ENCODE data around the gene GRIK4.

DNA sequence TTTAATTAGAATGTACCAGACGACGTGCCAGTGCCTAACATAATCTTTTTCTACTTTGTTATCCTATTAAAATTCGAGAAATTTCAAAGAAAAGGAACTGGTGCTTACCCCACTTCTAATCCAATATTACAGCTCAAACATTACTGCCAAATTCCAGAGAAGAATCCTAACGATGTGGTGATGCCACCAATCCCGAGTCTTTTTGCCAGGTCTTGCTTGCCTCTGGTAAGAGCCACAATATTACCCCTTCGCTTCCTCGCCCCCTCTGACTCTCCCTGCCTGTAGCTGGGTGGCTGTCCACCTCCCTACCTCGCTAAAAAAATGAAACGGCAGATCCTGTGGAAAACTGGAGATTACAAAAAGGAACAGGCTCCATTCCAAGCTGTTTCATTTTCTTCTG lies 462.9 kb downstream of the GRIK4 start:
- TF ChIP-seq, protein P1, sequence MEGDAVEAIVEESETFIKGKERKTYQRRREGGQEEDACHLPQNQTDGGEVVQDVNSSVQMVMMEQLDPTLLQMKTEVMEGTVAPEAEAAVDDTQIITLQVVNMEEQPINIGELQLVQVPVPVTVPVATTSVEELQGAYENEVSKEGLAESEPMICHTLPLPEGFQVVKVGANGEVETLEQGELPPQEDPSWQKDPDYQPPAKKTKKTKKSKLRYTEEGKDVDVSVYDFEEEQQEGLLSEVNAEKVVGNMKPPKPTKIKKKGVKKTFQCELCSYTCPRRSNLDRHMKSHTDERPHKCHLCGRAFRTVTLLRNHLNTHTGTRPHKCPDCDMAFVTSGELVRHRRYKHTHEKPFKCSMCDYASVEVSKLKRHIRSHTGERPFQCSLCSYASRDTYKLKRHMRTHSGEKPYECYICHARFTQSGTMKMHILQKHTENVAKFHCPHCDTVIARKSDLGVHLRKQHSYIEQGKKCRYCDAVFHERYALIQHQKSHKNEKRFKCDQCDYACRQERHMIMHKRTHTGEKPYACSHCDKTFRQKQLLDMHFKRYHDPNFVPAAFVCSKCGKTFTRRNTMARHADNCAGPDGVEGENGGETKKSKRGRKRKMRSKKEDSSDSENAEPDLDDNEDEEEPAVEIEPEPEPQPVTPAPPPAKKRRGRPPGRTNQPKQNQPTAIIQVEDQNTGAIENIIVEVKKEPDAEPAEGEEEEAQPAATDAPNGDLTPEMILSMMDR (conservative IDR thresholded peaks at IDR 0.05), result no peak
- TF ChIP-seq EZH2 (IDR thresholded peaks at IDR 0.05; ENCODE audit: low read depth), result no peak
